ENCODE measurements around the gene ZNF678. TPM values are rescaled to one million over a fixed set of nuclear protein-coding genes. Genes with fewer than 3 reads are reported as not detected.

Gene ZNF678
- total and polyA plus RNA-seq, 2 experiments from 2014 or later, result 2.3 to 11.5 TPM

GRCh38 chr1:227557962-227558725 is 5.2 kb upstream of the ZNF678 start:
- Histone ChIP-seq H3K9me2 (replicated peaks; ENCODE audit: insufficient read depth) (no peaks in the 10 kb centered on the region), H3K4me2 (no peak overlapping the region), H4K20me1 (ENCODE audit: insufficient read depth, poor library complexity, severe bottlenecking) (no peaks in the 10 kb centered on the region), H3K27ac (no peak overlapping the region), H3K4me1 (ENCODE audit: insufficient read depth) (no peaks in the 10 kb centered on the region), H2AFZ (no peak overlapping the region), H3K4me3 (no peak overlapping the region), H3K36me3 (replicated peaks; ENCODE audit: insufficient read depth, low read depth) (no peaks in the 10 kb centered on the region), H3K9me3 (ENCODE audit: low read depth) (no peaks in the 10 kb centered on the region), H3K27me3 (no peaks in the 10 kb centered on the region), H3K79me2 (no peaks in the 10 kb centered on the region)
- TF ChIP-seq CTCF (IDR thresholded peaks at IDR 0.05; ENCODE audit: poor library complexity) (no peak), EZH2 (IDR thresholded peaks at IDR 0.05; ENCODE audit: borderline replicate concordance) (no peak), EZH2phosphoT487 (IDR thresholded peaks at IDR 0.05; ENCODE audit: low read depth, severe bottlenecking, unreplicated experiment) (no peak)
- 94% methylated on average over 28 of the region's 29 CpGs for WGBS (ENCODE audit: low lambda C conversion rate, missing lambda C conversion rate)
- no peak for DNase-seq (ENCODE audit: low spot score)

GRCh38 chr1:227558732-227559262 is 4.6 kb upstream of the ZNF678 start:
- no peak overlapping the region for H3K4me2 ChIP-seq
- WGBS (ENCODE audit: low lambda C conversion rate, missing lambda C conversion rate), result 91% methylated on average over 19 of the region's 20 CpGs
- no peak overlapping the region for H3K27ac ChIP-seq
- no peak overlapping the region for H3K4me3 ChIP-seq
- H3K79me2 ChIP-seq, result no peaks in the 10 kb centered on the region
- H3K9me3 ChIP-seq (ENCODE audit: low read depth), result no peaks in the 10 kb centered on the region
- no peaks in the 10 kb centered on the region for H3K4me1 ChIP-seq (ENCODE audit: insufficient read depth)
- no peaks in the 10 kb centered on the region for H3K9me2 ChIP-seq (replicated peaks; ENCODE audit: insufficient read depth)
- DNase-seq (ENCODE audit: low spot score), result no peak
- no peaks in the 10 kb centered on the region for H3K27me3 ChIP-seq
- no peak overlapping the region for H2AFZ ChIP-seq
- no peaks in the 10 kb centered on the region for H4K20me1 ChIP-seq (ENCODE audit: insufficient read depth, poor library complexity, severe bottlenecking)
- no peaks in the 10 kb centered on the region for H3K36me3 ChIP-seq (replicated peaks; ENCODE audit: insufficient read depth, low read depth)
- TF ChIP-seq EZH2phosphoT487 (IDR thresholded peaks at IDR 0.05; ENCODE audit: low read depth, severe bottlenecking, unreplicated experiment) (no peak), CTCF (IDR thresholded peaks at IDR 0.05; ENCODE audit: poor library complexity) (no peak), EZH2 (IDR thresholded peaks at IDR 0.05; ENCODE audit: borderline replicate concordance) (no peak)

- Histone ChIP-seq H3K4me3 (no peak overlapping the region), H3K9me3 (ENCODE audit: low read depth) (no peaks in the 10 kb centered on the region), H3K4me1 (ENCODE audit: insufficient read depth) (peaks cover 2% of the 10 kb centered on the region), H4K20me1 (ENCODE audit: insufficient read depth, poor library complexity, severe bottlenecking) (no peaks in the 10 kb centered on the region), H3K4me2 (no peak overlapping the region), H3K36me3 (replicated peaks; ENCODE audit: insufficient read depth, low read depth) (no peaks in the 10 kb centered on the region), H3K27me3 (no peaks in the 10 kb centered on the region), H3K9me2 (replicated peaks; ENCODE audit: insufficient read depth) (no peaks in the 10 kb centered on the region), H2AFZ (no peak overlapping the region), H3K79me2 (peaks cover 4% of the 10 kb centered on the region), H3K27ac (no peak overlapping the region)
- WGBS (ENCODE audit: low lambda C conversion rate, missing lambda C conversion rate), result 94% methylated on average over 26 of the region's 27 CpGs
- no peak for DNase-seq (ENCODE audit: low spot score)
- TF ChIP-seq EZH2 (IDR thresholded peaks at IDR 0.05; ENCODE audit: borderline replicate concordance), result no peak
- TF ChIP-seq CTCF (IDR thresholded peaks at IDR 0.05; ENCODE audit: poor library complexity), result no peak
- TF ChIP-seq EZH2phosphoT487 (IDR thresholded peaks at IDR 0.05; ENCODE audit: low read depth, severe bottlenecking, unreplicated experiment), result no peak
These were observed 3.9 kb upstream of the ZNF678 start for GRCh38 chr1:227559499-227559898.

Data from hepatocyte (in vitro differentiated cells).